Stimulated activated CD4-positive, alpha-beta T cell treated with anti-CD3 and anti-CD28 coated beads, TNF-alpha, amount 100 ng/mL, for 4 hours (primary cell): ENCODE measurements around the gene KCNJ15.
"Not testable (repeated sequence)": the region's sequence is repeated elsewhere in the genome, so short reads cannot be mapped to it uniquely, and the experiment has no call there.

ENCODE experiments used
- DNase-seq, 3 experiments: peaks; one replicate each; pipeline ENCODE4 v3.0.0-alpha.2; 2020; ENCODE audit warnings: low read depth in 3 of 3

KCNJ15 gene

DNA sequence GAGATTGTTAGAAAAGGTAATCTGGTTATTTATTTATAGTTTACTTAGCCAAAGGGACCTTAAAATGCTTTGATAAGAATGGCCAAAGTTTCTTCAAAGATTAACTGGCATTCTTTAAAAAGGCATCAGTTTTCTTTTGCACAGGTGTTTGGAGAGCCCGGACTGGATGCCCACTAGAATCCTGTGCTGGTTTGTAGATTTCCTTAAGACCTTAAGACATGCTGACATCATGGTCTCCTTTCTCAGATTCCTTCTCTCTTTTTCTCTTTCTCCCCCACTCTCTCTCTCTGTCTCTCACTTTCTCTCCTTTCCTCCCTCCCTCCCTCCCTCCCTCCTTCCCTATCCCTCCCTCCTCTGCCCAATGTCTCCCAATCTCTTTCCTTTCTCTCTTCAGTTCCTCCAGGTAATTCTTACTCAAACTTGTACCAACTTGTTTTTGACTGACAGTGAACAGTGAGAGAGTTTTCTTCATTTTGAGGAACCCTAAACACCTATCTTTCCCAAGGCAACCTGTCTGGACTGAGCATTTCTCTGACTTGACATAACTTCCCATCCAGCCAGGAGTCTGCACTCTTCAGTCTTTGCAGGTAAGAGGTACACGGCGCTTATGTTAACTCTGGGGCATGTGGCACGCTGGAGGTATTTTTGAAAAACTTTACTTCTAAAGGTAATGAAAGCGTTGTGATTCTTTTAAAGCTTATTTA, at the start of gene KCNJ15:
Gene KCNJ15 (plus strand): TSS at position 393 of the 704 bp plus-strand sequence. CDS start 42,271 bp downstream, outside the sequence.
- no peak for DNase-seq

GRCh38 chr21:38208118-38208517, 48.7 kb upstream of the KCNJ15 start:
- no peak for DNase-seq

DNA sequence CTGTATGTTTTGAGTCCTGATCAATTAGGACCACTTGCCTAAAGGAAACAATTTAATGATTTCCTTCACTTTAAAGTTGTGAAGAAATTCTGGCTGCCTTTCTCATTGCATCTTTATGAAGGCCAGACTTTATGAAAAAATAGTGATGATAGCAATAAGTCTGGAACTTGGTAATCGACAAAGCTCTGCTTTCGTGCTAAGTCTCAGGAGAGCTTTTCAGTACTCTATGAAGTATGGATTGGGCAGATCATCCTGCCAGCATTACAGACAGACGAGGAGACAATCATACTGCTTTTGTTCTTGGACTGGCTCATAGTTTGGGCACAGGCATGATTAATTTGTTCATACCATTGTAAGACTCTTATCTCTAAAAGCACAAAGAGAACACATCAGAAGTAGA, 45.5 kb upstream of the KCNJ15 start:
- DNase-seq = no peak

DNA sequence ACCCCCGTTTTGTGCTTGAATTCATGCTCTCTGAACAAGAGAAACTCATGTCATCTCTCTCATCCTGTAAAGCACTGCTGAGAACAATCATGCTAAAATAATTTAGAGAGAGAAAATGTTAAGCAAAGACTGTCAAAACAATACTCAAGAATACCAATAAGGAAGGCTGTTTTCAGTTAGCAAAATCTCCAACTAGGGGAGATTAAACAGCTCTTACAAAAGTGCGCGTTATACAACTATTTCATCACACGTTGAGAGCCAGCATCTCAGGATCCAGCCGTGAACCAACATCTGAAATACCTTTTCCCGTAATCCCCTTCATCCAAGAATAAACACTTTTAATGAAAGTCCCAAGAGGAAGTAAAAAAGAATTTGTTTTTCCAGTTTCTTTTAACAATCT, 44.1 kb upstream of the KCNJ15 start:
- no peak for DNase-seq

- peak; percentile 16 to 54 (median 20) for DNase-seq
Measured at GRCh38 chr21:38219049-38219628, 37.7 kb upstream of the KCNJ15 start.

GRCh38 chr21:38220270-38220737, 36.5 kb upstream of the KCNJ15 start:
- no peak for DNase-seq

DNA sequence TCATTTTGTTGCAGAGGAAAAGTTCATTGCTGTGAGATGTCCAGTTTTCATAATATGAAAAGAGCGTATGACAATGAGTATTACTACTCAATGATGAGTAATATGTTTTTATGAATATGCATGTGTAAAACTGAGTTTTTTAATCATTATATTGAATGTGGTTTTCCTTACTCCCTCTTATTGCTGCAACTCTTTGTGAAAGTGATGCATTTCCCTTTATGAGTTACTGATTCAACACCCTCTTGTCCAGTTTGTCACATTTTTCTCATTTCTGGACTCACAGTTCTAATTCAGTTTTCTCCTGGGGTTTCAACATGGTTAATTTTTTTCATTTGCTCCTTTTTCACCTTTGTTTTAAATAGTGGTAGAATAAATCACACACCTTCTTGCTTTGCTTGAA, 35.2 kb upstream of the KCNJ15 start:
- DNase-seq = no peak

- DNase-seq = no peak
Measured at GRCh38 chr21:38223893-38224540, 32.8 kb upstream of the KCNJ15 start.

DNA sequence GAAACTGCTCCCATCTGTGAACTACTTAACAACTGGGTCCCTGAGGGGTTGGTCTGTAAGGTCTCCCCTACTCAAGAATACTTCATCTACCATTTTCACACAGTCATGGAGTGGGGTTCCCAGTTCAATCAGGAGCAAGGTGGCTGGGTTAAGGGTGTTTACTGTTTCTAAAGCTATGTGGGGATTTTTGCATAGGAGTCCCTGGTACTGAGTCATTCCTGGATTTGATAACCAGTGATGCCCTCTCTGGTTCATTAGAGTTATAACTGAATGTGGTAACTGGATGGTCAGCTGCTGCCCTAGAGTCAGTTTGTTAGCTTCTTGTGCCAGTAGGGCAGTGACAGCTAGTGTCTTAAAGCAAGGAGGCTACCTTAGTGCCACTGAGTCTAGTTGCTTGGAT, 29.4 kb upstream of the KCNJ15 start:
- DNase-seq = no peak

DNA sequence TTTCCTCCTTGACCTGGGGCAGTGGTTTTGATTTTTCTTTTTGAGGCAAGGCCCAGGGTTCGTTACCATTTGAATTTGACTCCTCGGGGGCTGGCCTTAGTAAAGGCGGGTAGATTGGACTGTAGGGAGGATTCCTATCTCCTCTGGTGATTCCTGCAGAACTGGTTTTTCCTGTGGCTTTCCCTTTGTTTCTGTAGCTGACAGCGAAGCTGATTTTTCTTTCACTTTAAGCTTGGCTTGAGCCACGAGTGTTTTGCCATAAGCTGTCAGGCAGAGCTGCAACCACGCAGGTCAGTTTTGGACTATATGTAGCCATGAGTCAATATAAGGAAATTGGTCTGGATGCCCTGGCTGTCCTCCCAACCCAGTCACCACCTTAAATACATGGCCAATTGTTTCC, 28.7 kb upstream of the KCNJ15 start:
- no peak for DNase-seq

- no peak for DNase-seq
Measured at GRCh38 chr21:38228537-38228936, 28.3 kb upstream of the KCNJ15 start.

- no peak for DNase-seq
Measured at GRCh38 chr21:38229260-38229877, 27.4 kb upstream of the KCNJ15 start.

DNA sequence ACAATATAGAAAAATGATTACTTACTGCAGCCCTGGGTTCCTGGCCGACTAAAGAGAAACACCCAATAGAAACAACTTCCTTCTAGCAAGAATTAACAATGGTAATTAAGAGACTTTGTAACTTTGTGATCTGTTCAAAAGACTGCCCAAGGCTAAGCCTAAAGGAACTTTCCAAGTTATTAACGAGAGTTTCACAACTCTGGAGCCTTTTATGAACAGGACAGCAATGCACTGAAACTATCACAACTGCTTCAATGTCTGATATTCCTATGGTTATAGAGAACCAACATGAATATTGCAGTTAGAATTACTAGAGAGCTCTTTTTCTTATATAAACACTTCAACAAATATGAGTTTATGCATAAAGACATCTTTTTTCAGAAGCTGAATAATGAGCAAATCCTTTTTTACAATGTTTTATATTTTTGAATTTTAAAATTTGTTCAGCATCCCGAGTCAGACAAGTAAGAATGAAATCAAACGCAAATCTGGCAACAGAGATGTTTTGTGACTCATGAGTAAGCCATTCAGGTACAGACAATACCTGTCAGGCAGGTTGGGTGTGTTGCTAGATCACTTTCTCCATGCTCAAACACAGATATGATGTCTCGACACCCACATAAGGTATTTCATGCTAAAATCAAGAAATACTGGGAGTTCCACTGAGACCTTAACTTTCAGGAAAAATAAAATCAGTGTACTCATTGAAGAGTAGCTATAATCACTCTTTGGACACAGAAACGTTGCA, 22.2 kb upstream of the KCNJ15 start:
- no peak for DNase-seq

DNA sequence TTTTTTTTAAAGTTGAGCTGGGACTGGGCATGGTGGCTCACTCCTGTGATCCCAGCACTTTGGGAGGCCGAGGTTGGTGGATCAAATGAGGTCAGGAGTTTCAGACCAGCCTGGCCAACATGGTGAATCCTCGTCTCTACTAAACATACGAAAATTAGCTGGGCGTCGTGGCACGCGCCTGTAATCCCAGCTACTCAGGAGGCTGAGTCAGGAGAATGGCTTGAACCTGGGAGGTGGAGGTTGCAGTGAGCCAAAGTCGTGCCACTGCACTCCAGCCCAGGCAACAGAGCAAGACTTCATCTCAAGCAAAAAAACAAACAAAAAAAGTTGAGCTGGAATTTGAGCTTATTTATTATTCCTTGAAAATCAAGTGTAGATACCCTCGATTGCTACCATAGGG, 21.5 kb upstream of the KCNJ15 start:
- not testable (repeated sequence) for DNase-seq

- no peak for DNase-seq
Measured at GRCh38 chr21:38236232-38236631, 20.6 kb upstream of the KCNJ15 start.

GRCh38 chr21:38239672-38240071, 17.1 kb upstream of the KCNJ15 start:
- no peak for DNase-seq

GRCh38 chr21:38240129-38240528, 16.7 kb upstream of the KCNJ15 start:
- DNase-seq = no peak

- no peak for DNase-seq
Measured at GRCh38 chr21:38241029-38241740, 15.6 kb upstream of the KCNJ15 start.

DNA sequence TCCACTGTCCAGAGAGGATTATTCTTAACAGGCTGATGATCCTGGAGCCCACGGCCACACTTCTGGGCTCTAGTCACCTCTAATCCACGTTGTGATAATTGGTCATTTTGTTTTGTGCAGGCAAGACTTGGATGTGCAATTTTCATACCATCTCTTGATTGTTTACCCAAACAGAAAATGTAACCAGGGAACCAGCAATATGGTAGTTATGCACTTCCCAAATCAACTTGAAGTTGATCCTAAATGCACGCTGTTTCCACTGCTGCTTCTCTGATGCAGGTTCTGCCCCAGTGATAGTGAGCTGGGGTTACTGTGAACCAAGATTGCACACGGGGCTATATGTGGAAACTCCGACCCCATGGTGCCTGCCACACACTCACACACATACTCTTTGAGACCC, 14.7 kb upstream of the KCNJ15 start:
- DNase-seq = no peak

GRCh38 chr21:38243732-38244406, 12.9 kb upstream of the KCNJ15 start:
- DNase-seq = no peak

- DNase-seq = no peak
Measured at GRCh38 chr21:38244407-38244787, 12.4 kb upstream of the KCNJ15 start.
